A549 (cell line): Measurements from ENCODE around the gene IGIP. TPM values are rescaled to one million over a fixed set of nuclear protein-coding genes. Genes with fewer than 3 reads are reported as not detected.

Source experiments
- ATAC-seq, 2 experiments: fragments of 200-7000 bp in 1 of 2; fragments of >200 bp in 1 of 2; cut with Nextera tagmentation in 1 of 2; cut with Tn5 transposase in 1 of 2; 3 replicates each; pipeline versions ENCODE4 v1.8.0 to v1.9.1; 2018 to 2020; ENCODE audit warnings: mild to moderate bottlenecking in 1 of 2, moderate library complexity in 1 of 2
- CTCF ChIA-PET: fragments of 300-600 bp; sonication (Branson Sonifier 250); formaldehyde crosslinking; extraction: SDS; loops from one replicate; lab custom pipeline; 2021; ENCODE audit warnings: antibody characterized with exemption, inconsistent platforms; lab: Yijun Ruan, JAX
- POLR2A ChIA-PET: fragments of 350-600 bp; formaldehyde crosslinking; extraction: SDS; loops from one replicate; lab custom pipeline; 2021; ENCODE audit warnings: antibody characterized with exemption, inconsistent platforms; lab: Yijun Ruan, JAX
- DNase-seq, 2 experiments: peaks; one replicate each; pipeline versions ENCODE4 v3.0.0 to v3.0.0-alpha.2; 2011 to 2016; ENCODE audit warnings: low read depth in 1 of 2, low spot score in 1 of 2
- FAIRE-seq: peaks from 2 replicates; lab custom pipeline; 2011; peaks lifted over from hg19 to GRCh38; lab: Jason Lieb, UNC
- H3K27ac ChIP-seq, 2 experiments: fragments of >200 bp; sonication (Bioruptor Twin); formaldehyde crosslinking; 3 replicates each; pipeline ENCODE4 v1.5.1; 2016 to 2017
- H3K4me1 ChIP-seq: fragments of >200 bp; sonication (Bioruptor Twin); formaldehyde crosslinking; 3 replicates; pipeline ENCODE4 v1.6.1; 2016
- H3K4me2 ChIP-seq: fragments of >200 bp; sonication (Bioruptor Twin); formaldehyde crosslinking; 3 replicates; pipeline ENCODE4 v1.6.1; 2016
- H3K4me3 ChIP-seq: fragments of >200 bp; sonication (Bioruptor Twin); formaldehyde crosslinking; 3 replicates; pipeline ENCODE4 v1.5.1; 2016
- H3K9me3 ChIP-seq: fragments of >200 bp; sonication (Bioruptor Twin); formaldehyde crosslinking; 3 replicates; pipeline ENCODE4 v1.6.1; 2016
- BHLHE40 ChIP-seq: IDR thresholded peaks from 2 replicates; pipeline ENCODE4 v1.6.1; 2012; ENCODE audit warnings: low read depth, low read length, inconsistent platforms
- CBX2 ChIP-seq: fragments of 200-600 bp; sonication (generic); IDR thresholded peaks from 2 replicates; pipeline ENCODE4 v1.6.1; 2016; ENCODE audit warnings: low read depth, mild to moderate bottlenecking, borderline replicate concordance
- CEBPB ChIP-seq, 2 experiments: fragments of >200 bp in 1 of 2; sonication (Bioruptor Twin) in 1 of 2; formaldehyde crosslinking in 1 of 2; IDR thresholded peaks; 2 replicates each; pipeline ENCODE4 v1.6.1; 2012 to 2016
- EHF ChIP-seq: fragments of 250-450 bp; sonication (Bioruptor Pico); IDR thresholded peaks from 2 replicates; pipeline ENCODE4 v1.5.0; 2020; ENCODE audit warnings: mild to moderate bottlenecking
- EP300 ChIP-seq, 2 experiments: fragments of >200 bp; sonication (Bioruptor Twin); formaldehyde crosslinking; IDR thresholded peaks; 2 replicates in 1 of 2; 3 replicates in 1 of 2; pipeline ENCODE4 v1.6.1; 2016 to 2017
- FOXS1 ChIP-seq: fragments of 250-450 bp; sonication (Bioruptor Pico); IDR thresholded peaks from 2 replicates; pipeline ENCODE4 v1.5.0; 2020; ENCODE audit warnings: mild to moderate bottlenecking, moderate library complexity
- HOXB5 ChIP-seq: fragments of 250-450 bp; sonication (Bioruptor Pico); IDR thresholded peaks from 2 replicates; pipeline ENCODE4 v1.5.0; 2020; ENCODE audit warnings: mild to moderate bottlenecking, moderate library complexity
- KDM1A ChIP-seq: fragments of 200-600 bp; sonication (generic); IDR thresholded peaks from 2 replicates; pipeline ENCODE4 v1.6.1; 2016; ENCODE audit warnings: low read depth, mild to moderate bottlenecking
- MAZ ChIP-seq: fragments of 150-350 bp; IDR thresholded peaks from 2 replicates; pipeline ENCODE4 v1.6.1; 2014; ENCODE audit warnings: antibody characterized with exemption, low read depth, low read length, borderline replicate concordance
- MYC ChIP-seq: IDR thresholded peaks from 2 replicates; pipeline ENCODE4 v1.6.1; 2012; ENCODE audit warnings: mild to moderate bottlenecking, inconsistent platforms, low read length, improper control_type of control experiment, borderline replicate concordance
- NFE2L2 ChIP-seq: fragments of 150-350 bp; conservative IDR thresholded peaks from 2 replicates; pipeline ENCODE4 v1.6.1; 2014; ENCODE audit warnings: low read length
- NR3C1 ChIP-seq: fragments of >200 bp; sonication (Bioruptor Twin); formaldehyde crosslinking; IDR thresholded peaks from 3 replicates; pipeline ENCODE4 v1.6.1; 2017
- POLR2AphosphoS2 ChIP-seq: conservative IDR thresholded peaks from 2 replicates; pipeline ENCODE4 v1.6.1; 2012; ENCODE audit warnings: low read length, improper control_type of control experiment, inconsistent platforms
- RAD21 ChIP-seq, 2 experiments: fragments of >200 bp in 1 of 2; sonication (Bioruptor Twin) in 1 of 2; formaldehyde crosslinking in 1 of 2; IDR thresholded peaks in 1 of 2; conservative IDR thresholded peaks in 1 of 2; 2 replicates in 1 of 2; 3 replicates in 1 of 2; pipeline ENCODE4 v1.6.1; 2012 to 2018; ENCODE audit warnings: inconsistent platforms in 1 of 2
- RCOR1 ChIP-seq: fragments of 150-350 bp; IDR thresholded peaks from 2 replicates; pipeline ENCODE4 v1.6.1; 2014; ENCODE audit warnings: antibody characterized with exemption, low read length, low read depth
- RNF2 ChIP-seq: fragments of 200-600 bp; sonication (generic); IDR thresholded peaks from 2 replicates; pipeline ENCODE4 v1.6.1; 2016; ENCODE audit warnings: low read depth, mild to moderate bottlenecking, antibody characterized with exemption, moderate library complexity, borderline replicate concordance
- WGBS: methylation state at CpG from one replicate; pipeline ENCODE4 v1.1.6; 2017; ENCODE audit errors: missing lambda C conversion rate; 5-methylcytosine and 5-hydroxymethylcytosine counted together
- polyA plus RNA-seq, 4 experiments: library from polyadenylated mRNA; depleted of rRNA in 3 of 4; stranded (reverse); fragments of >200 nt; fragmentation: RNase III in 1 of 4; extraction: RNeasy Plus Mini Kit Qiagen cat#74134 plus additional on column Dnase treatment in 1 of 4; gene quantifications; 2 replicates in 3 of 4; 3 replicates in 1 of 4; pipeline ENCODE4 v1.2.3, GENCODE V29; 2011 to 2017
- TF ChIP-seq, protein P1 (sequence below): fragments of 150-350 bp; IDR thresholded peaks from 2 replicates; pipeline ENCODE4 v1.6.1; 2014; ENCODE audit warnings: low read depth, mild to moderate bottlenecking, low read length
- TF ChIP-seq, protein P2 (sequence below): fragments of >200 bp; sonication (Bioruptor Twin); formaldehyde crosslinking; IDR thresholded peaks from 3 replicates; pipeline ENCODE4 v1.5.1; 2016
- TF ChIP-seq, protein P3 (sequence below): fragments of >200 bp; sonication (Bioruptor Twin); formaldehyde crosslinking; IDR thresholded peaks from 2 replicates; pipeline ENCODE4 v1.6.1; 2016
- TF ChIP-seq, protein P4 (sequence below): fragments of 250-450 bp; sonication (Bioruptor Pico); IDR thresholded peaks from 2 replicates; pipeline ENCODE4 v1.5.0; 2020; ENCODE audit warnings: low read depth, mild to moderate bottlenecking, moderate library complexity
- TF ChIP-seq, protein P5 (sequence below): IDR thresholded peaks from 2 replicates; pipeline ENCODE4 v1.6.1; 2012; ENCODE audit warnings: low read depth, borderline replicate concordance
- TF ChIP-seq, protein P6 (sequence below): fragments of >200 bp; sonication (Bioruptor Twin); formaldehyde crosslinking; IDR thresholded peaks from 3 replicates; pipeline ENCODE4 v1.6.1; 2016
- TF ChIP-seq, protein P7 (sequence below): fragments of 250-450 bp; sonication (Bioruptor Pico); IDR thresholded peaks from 2 replicates; pipeline ENCODE4 v1.5.0; 2021; ENCODE audit warnings: mild to moderate bottlenecking, moderate library complexity, borderline replicate concordance
- TF ChIP-seq, protein P8 (sequence below): IDR thresholded peaks from 2 replicates; pipeline ENCODE4 v1.6.1; 2012

IGIP gene
- polyA plus RNA-seq, 2 of the 4 experiments (the other 2 are of a cell fraction) = 0.81 to 1.6 TPM

DNA sequence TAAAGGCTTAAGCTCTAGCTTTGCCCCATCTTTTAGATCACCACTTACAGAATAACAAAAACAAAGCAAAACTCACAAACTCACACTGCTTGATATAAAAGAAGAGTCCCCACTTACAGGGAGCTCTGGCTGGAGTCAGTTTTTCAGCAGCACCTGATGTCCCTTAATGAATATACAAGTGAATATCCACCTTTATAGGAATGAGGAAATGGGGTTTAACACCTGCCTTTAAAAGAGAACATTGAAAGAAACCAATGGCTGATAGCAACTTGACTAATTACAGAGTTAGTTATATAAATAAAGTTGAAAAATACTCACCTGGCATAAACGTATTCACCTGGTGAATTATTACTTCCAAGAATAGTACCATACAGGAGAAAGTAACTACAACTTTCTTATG lies 32.6 kb upstream of the IGIP start (continued):
- TF ChIP-seq RCOR1 (no peak), RAD21 (conservative IDR thresholded peaks at IDR 0.05 in 1 of 2, IDR thresholded peaks at IDR 0.05 in 1 of 2) (no peak), KDM1A (no peak)
- TF ChIP-seq, protein P1, sequence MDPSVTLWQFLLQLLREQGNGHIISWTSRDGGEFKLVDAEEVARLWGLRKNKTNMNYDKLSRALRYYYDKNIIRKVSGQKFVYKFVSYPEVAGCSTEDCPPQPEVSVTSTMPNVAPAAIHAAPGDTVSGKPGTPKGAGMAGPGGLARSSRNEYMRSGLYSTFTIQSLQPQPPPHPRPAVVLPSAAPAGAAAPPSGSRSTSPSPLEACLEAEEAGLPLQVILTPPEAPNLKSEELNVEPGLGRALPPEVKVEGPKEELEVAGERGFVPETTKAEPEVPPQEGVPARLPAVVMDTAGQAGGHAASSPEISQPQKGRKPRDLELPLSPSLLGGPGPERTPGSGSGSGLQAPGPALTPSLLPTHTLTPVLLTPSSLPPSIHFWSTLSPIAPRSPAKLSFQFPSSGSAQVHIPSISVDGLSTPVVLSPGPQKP = no peak

DNA sequence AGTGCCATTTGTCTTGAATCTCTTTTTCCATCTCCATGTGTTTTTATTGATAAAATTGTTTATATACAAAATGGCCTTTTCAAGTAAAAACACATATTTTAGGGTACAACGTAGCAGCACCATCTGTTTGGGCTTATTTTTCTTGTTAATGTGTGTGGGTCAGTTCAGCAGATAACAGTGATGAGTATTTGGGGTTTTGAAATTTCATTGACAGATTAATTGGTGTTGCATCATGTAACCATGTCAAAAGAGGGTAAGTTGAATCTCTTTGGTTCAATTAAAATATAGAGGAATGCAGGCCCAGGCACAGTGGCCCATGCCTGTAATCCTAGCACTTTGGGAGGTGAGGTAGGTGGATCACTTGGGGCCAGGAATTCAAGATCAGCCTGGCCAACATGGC lies 31.9 kb upstream of the IGIP start:
- ChIA-PET POLR2A (interaction anchor here (1.3 kb wide), 1 partner anchor 14 kb away, joined by 3 read pairs; no protein-coding TSS in a partner anchor), CTCF (interaction anchor here (1.5 kb wide), 1 partner anchor 51 kb away, joined by 4 read pairs; no protein-coding TSS in a partner anchor)
- peaks cover 27% of the 10 kb centered on the region for H3K9me3 ChIP-seq
- no peak overlapping the region for H3K4me2 ChIP-seq
- FAIRE-seq = no peak
- H3K4me3 ChIP-seq = no peak overlapping the region
- DNase-seq = no peak
- TF ChIP-seq EP300 (IDR thresholded peaks at IDR 0.05) = no peak
- no peak for TF ChIP-seq FOXS1 (CRISPR knock-in tag)
- TF ChIP-seq CEBPB (IDR thresholded peaks at IDR 0.05) = no peak
- TF ChIP-seq, protein P2, sequence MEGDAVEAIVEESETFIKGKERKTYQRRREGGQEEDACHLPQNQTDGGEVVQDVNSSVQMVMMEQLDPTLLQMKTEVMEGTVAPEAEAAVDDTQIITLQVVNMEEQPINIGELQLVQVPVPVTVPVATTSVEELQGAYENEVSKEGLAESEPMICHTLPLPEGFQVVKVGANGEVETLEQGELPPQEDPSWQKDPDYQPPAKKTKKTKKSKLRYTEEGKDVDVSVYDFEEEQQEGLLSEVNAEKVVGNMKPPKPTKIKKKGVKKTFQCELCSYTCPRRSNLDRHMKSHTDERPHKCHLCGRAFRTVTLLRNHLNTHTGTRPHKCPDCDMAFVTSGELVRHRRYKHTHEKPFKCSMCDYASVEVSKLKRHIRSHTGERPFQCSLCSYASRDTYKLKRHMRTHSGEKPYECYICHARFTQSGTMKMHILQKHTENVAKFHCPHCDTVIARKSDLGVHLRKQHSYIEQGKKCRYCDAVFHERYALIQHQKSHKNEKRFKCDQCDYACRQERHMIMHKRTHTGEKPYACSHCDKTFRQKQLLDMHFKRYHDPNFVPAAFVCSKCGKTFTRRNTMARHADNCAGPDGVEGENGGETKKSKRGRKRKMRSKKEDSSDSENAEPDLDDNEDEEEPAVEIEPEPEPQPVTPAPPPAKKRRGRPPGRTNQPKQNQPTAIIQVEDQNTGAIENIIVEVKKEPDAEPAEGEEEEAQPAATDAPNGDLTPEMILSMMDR = no peak
- TF ChIP-seq, protein P3, sequence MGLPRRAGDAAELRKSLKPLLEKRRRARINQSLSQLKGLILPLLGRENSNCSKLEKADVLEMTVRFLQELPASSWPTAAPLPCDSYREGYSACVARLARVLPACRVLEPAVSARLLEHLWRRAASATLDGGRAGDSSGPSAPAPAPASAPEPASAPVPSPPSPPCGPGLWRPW = no peak
- no peak for TF ChIP-seq RNF2
- no peak for TF ChIP-seq HOXB5 (CRISPR knock-in tag)
- no peak for TF ChIP-seq BHLHE40
- TF ChIP-seq CBX2 = no peak
- TF ChIP-seq MAZ = no peak
- TF ChIP-seq MYC = no peak
- TF ChIP-seq, protein P4, sequence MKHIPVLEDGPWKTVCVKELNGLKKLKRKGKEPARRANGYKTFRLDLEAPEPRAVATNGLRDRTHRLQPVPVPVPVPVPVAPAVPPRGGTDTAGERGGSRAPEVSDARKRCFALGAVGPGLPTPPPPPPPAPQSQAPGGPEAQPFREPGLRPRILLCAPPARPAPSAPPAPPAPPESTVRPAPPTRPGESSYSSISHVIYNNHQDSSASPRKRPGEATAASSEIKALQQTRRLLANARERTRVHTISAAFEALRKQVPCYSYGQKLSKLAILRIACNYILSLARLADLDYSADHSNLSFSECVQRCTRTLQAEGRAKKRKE (CRISPR knock-in tag) = no peak
- TF ChIP-seq NFE2L2 = no peak
- no peaks in the 10 kb centered on the region for H3K4me1 ChIP-seq
- no peak for ATAC-seq
- 4% methylated on average over 1 of the region's 1 CpG for WGBS
- H3K27ac ChIP-seq = no peak overlapping the region

DNA sequence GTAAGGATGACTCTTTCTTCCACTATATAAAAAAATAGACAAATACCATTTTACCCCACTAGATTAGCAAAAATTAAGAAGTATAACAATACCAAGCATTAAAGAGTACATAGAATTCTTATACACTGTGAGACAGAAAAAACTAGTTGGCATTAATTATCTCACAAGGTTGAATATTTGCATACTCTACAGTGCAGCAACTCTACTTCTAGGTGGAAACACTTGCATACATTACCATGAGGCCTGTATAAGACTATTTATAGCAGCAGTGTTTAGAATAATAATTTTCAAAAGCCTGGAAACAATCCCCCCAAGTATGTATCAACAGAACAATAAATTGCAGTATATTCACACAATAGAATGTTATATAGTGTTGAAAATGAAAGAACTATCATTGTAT lies 30.8 kb upstream of the IGIP start:
- TF ChIP-seq EP300 (IDR thresholded peaks at IDR 0.05) (no peak), POLR2AphosphoS2 (no peak), BHLHE40 (no peak), EHF (CRISPR knock-in tag) (no peak), NR3C1 (no peak)
- TF ChIP-seq, protein P5, sequence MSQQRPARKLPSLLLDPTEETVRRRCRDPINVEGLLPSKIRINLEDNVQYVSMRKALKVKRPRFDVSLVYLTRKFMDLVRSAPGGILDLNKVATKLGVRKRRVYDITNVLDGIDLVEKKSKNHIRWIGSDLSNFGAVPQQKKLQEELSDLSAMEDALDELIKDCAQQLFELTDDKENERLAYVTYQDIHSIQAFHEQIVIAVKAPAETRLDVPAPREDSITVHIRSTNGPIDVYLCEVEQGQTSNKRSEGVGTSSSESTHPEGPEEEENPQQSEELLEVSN = no peak
- TF ChIP-seq, protein P6, sequence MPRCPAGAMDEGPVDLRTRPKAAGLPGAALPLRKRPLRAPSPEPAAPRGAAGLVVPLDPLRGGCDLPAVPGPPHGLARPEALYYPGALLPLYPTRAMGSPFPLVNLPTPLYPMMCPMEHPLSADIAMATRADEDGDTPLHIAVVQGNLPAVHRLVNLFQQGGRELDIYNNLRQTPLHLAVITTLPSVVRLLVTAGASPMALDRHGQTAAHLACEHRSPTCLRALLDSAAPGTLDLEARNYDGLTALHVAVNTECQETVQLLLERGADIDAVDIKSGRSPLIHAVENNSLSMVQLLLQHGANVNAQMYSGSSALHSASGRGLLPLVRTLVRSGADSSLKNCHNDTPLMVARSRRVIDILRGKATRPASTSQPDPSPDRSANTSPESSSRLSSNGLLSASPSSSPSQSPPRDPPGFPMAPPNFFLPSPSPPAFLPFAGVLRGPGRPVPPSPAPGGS = no peak
- TF ChIP-seq, protein P7, sequence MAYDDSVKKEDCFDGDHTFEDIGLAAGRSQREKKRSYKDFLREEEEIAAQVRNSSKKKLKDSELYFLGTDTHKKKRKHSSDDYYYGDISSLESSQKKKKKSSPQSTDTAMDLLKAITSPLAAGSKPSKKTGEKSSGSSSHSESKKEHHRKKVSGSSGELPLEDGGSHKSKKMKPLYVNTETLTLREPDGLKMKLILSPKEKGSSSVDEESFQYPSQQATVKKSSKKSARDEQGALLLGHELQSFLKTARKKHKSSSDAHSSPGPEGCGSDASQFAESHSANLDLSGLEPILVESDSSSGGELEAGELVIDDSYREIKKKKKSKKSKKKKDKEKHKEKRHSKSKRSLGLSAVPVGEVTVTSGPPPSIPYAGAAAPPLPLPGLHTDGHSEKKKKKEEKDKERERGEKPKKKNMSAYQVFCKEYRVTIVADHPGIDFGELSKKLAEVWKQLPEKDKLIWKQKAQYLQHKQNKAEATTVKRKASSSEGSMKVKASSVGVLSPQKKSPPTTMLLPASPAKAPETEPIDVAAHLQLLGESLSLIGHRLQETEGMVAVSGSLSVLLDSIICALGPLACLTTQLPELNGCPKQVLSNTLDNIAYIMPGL (CRISPR knock-in tag) = no peak
- TF ChIP-seq, protein P8, sequence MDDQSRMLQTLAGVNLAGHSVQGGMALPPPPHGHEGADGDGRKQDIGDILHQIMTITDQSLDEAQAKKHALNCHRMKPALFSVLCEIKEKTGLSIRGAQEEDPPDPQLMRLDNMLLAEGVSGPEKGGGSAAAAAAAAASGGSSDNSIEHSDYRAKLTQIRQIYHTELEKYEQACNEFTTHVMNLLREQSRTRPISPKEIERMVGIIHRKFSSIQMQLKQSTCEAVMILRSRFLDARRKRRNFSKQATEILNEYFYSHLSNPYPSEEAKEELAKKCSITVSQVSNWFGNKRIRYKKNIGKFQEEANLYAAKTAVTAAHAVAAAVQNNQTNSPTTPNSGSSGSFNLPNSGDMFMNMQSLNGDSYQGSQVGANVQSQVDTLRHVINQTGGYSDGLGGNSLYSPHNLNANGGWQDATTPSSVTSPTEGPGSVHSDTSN = no peak
- TF ChIP-seq, protein P4 (CRISPR knock-in tag) = no peak
- ChIA-PET POLR2A (interaction anchor here (0.7 to 1.3 kb wide), 2 partner anchors 13 kb away, joined by 3 read pairs; no protein-coding TSS in a partner anchor), CTCF (interaction anchor here (1.5 kb wide), 1 partner anchor 49 kb away, joined by 4 read pairs; no protein-coding TSS in a partner anchor)
- H3K27ac ChIP-seq = no peak overlapping the region
- no peak overlapping the region for H3K4me2 ChIP-seq
- no peak for DNase-seq
- no peak for ATAC-seq
- H3K9me3 ChIP-seq = peaks cover 17% of the 10 kb centered on the region
- FAIRE-seq = no peak
- no peak overlapping the region for H3K4me3 ChIP-seq
- no peaks in the 10 kb centered on the region for H3K4me1 ChIP-seq
